ENCODE data around the gene SLC49A4. TPM values are rescaled to one million over a fixed set of nuclear protein-coding genes. Genes with fewer than 3 reads are reported as not detected.

SLC49A4 gene
- polyA plus RNA-seq, 2 of the 4 experiments (the other 2 are of a cell fraction), result 11.1 to 16.2 TPM

GRCh38 chr3:122911901-122912300 is 117.0 kb downstream of the SLC49A4 start:
- Histone ChIP-seq H3K4me2 (no peak overlapping the region), H3K27ac (no peak overlapping the region), H3K9me3 (no peaks in the 10 kb centered on the region), H3K4me3 (no peak overlapping the region), H3K4me1 (no peaks in the 10 kb centered on the region)
- TF ChIP-seq FOSB (CRISPR knock-in tag; IDR thresholded peaks at IDR 0.05) (no peak), POLR2A (IDR thresholded peaks at IDR 0.05; ENCODE audit: low read length) (no peak), JUN (IDR thresholded peaks at IDR 0.05) (no peak), MAX (IDR thresholded peaks at IDR 0.05) (no peak), NR3C1 (IDR thresholded peaks at IDR 0.05) (no peak), ELK1 (IDR thresholded peaks at IDR 0.05; ENCODE audit: low read depth, low read length) (no peak)
- 69% methylated on average over 12 of the region's 16 CpGs for WGBS (ENCODE audit: missing lambda C conversion rate)
- no peak for FAIRE-seq
- no peak for ATAC-seq
- no peak for DNase-seq (ENCODE audit: low read depth in 1 of 2, low spot score in 1 of 2)
- POLR2A ChIA-PET, result no interaction called here
- CTCF ChIA-PET, result interaction anchor here (1.0 kb wide), 1 partner anchor 116 kb away, joined by 3 read pairs; no protein-coding TSS in a partner anchor

GRCh38 chr3:122912772-122913538 is 118.1 kb downstream of the SLC49A4 start:
- Histone ChIP-seq H3K4me3 (no peak overlapping the region), H3K4me2 (no peak overlapping the region), H3K9me3 (no peaks in the 10 kb centered on the region), H3K4me1 (no peaks in the 10 kb centered on the region), H3K27ac (no peak overlapping the region)
- ChIA-PET POLR2A (no interaction called here), CTCF (no interaction called here)
- DNase-seq (ENCODE audit: low read depth in 1 of 2, low spot score in 1 of 2), result no peak
- no peak for ATAC-seq
- FAIRE-seq, result no peak
- WGBS (ENCODE audit: missing lambda C conversion rate), result 81% methylated on average over 26 of the region's 76 CpGs
- TF ChIP-seq ATOH8 (CRISPR knock-in tag; IDR thresholded peaks at IDR 0.05; ENCODE audit: low read depth) (no peak), CEBPB (IDR thresholded peaks at IDR 0.05) (no peak)

GRCh38 chr3:122913539-122914100 is 118.8 kb downstream of the SLC49A4 start:
- ChIA-PET CTCF (no interaction called here), POLR2A (no interaction called here)
- Histone ChIP-seq H3K9me3 (no peaks in the 10 kb centered on the region), H3K4me2 (no peak overlapping the region), H3K27ac (no peak overlapping the region), H3K4me3 (no peak overlapping the region), H3K4me1 (no peaks in the 10 kb centered on the region)
- no peak for TF ChIP-seq EP300 (IDR thresholded peaks at IDR 0.05)
- TF ChIP-seq ESRRA (IDR thresholded peaks at IDR 0.05; ENCODE audit: borderline replicate concordance, low read length), result no peak
- no peak for TF ChIP-seq USF2 (IDR thresholded peaks at IDR 0.05)
- no peak for TF ChIP-seq KDM1A (IDR thresholded peaks at IDR 0.05; ENCODE audit: low read depth)
- TF ChIP-seq MAZ (IDR thresholded peaks at IDR 0.05; ENCODE audit: borderline replicate concordance, low read depth, low read length), result no peak
- TF ChIP-seq ATOH8 (CRISPR knock-in tag; IDR thresholded peaks at IDR 0.05; ENCODE audit: low read depth), result no peak
- TF ChIP-seq MYC (IDR thresholded peaks at IDR 0.05; ENCODE audit: borderline replicate concordance, low read length), result no peak
- TF ChIP-seq FOSB (CRISPR knock-in tag; IDR thresholded peaks at IDR 0.05), result no peak
- no peak for TF ChIP-seq RAD21 (conservative IDR thresholded peaks at IDR 0.05 in 1 of 2, IDR thresholded peaks at IDR 0.05 in 1 of 2)
- TF ChIP-seq CBX8 (IDR thresholded peaks at IDR 0.05), result no peak
- no peak for TF ChIP-seq BHLHE40 (IDR thresholded peaks at IDR 0.05; ENCODE audit: low read depth, low read length)
- TF ChIP-seq RCOR1 (IDR thresholded peaks at IDR 0.05; ENCODE audit: low read depth, low read length), result no peak
- no peak for TF ChIP-seq MAX (IDR thresholded peaks at IDR 0.05)
- TF ChIP-seq CBX2 (IDR thresholded peaks at IDR 0.05; ENCODE audit: borderline replicate concordance, low read depth), result no peak
- TF ChIP-seq TP53 (CRISPR knock-in tag; IDR thresholded peaks at IDR 0.05), result no peak
- no peak for TF ChIP-seq JUN (IDR thresholded peaks at IDR 0.05)
- DNase-seq (ENCODE audit: low read depth in 1 of 2, low spot score in 1 of 2) (no peak), ATAC-seq (no peak), FAIRE-seq (no peak)
- WGBS (ENCODE audit: missing lambda C conversion rate), result 60% methylated on average over 16 of the region's 33 CpGs

All from A549 (cell line).